ENCODE measurements around the gene ARHGEF4. TPM values are rescaled to one million over a fixed set of nuclear protein-coding genes. Genes with fewer than 3 reads are reported as not detected.

The ARHGEF4 gene
- total RNA-seq, 1 experiment from 2014 or later, result 0.80 TPM

GRCh38 chr2:130799295-130799694, 37.4 kb upstream of the ARHGEF4 start:
- Histone ChIP-seq H3K4me3 (ENCODE audit: low read depth in 2 of 2, low read length in 2 of 2) (no peak overlapping the region), H3K27ac (ENCODE audit: low read length) (no peak overlapping the region), H3K36me3 (ENCODE audit: control insufficient read depth, insufficient read depth, low read length) (no peaks in the 10 kb centered on the region), H3K9me3 (ENCODE audit: control insufficient read depth, insufficient read depth, low read depth, low read length) (no peaks in the 10 kb centered on the region), H3K27me3 (ENCODE audit: control insufficient read depth, insufficient read depth, low read length) (no peaks in the 10 kb centered on the region), H3K4me1 (ENCODE audit: control insufficient read depth, insufficient read depth, low read length) (no peaks in the 10 kb centered on the region)
- TF ChIP-seq SIN3A (IDR thresholded peaks at IDR 0.05; ENCODE audit: borderline replicate concordance, insufficient read depth, low read depth, low read length) (no peak), REST (IDR thresholded peaks at IDR 0.05; ENCODE audit: insufficient read depth in 1 of 2, low read depth in 2 of 2, low read length in 1 of 2) (no peak), POLR2AphosphoS5 (IDR thresholded peaks at IDR 0.05; ENCODE audit: low read depth, low read length) (no peak), TCF7L2 (IDR thresholded peaks at IDR 0.05; ENCODE audit: low read depth, low read length) (no peak)
- TF ChIP-seq, protein P1, sequence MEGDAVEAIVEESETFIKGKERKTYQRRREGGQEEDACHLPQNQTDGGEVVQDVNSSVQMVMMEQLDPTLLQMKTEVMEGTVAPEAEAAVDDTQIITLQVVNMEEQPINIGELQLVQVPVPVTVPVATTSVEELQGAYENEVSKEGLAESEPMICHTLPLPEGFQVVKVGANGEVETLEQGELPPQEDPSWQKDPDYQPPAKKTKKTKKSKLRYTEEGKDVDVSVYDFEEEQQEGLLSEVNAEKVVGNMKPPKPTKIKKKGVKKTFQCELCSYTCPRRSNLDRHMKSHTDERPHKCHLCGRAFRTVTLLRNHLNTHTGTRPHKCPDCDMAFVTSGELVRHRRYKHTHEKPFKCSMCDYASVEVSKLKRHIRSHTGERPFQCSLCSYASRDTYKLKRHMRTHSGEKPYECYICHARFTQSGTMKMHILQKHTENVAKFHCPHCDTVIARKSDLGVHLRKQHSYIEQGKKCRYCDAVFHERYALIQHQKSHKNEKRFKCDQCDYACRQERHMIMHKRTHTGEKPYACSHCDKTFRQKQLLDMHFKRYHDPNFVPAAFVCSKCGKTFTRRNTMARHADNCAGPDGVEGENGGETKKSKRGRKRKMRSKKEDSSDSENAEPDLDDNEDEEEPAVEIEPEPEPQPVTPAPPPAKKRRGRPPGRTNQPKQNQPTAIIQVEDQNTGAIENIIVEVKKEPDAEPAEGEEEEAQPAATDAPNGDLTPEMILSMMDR (IDR thresholded peaks at IDR 0.05), result no peak
- intact Hi-C loops (cut with micrococcal nuclease; ENCODE audit: unreplicated experiment), result no loop called here
- DNase-seq (ENCODE audit: low read depth, low spot score) (no peak), ATAC-seq (no peak)
- ChIA-PET CTCF (interaction anchor here (1.1 kb wide), 1 partner anchor 74 kb away, joined by 7 read pairs; no protein-coding TSS in a partner anchor), POLR2A (no interaction called here)
- in situ Hi-C loops (cut with HindIII; ENCODE audit: low pct_unique_long_range_greater_than_20kb, low sequenced_read_pairs), result no loop called here
- no TSS peak for BruUV-seq (replicated peaks)

DNA sequence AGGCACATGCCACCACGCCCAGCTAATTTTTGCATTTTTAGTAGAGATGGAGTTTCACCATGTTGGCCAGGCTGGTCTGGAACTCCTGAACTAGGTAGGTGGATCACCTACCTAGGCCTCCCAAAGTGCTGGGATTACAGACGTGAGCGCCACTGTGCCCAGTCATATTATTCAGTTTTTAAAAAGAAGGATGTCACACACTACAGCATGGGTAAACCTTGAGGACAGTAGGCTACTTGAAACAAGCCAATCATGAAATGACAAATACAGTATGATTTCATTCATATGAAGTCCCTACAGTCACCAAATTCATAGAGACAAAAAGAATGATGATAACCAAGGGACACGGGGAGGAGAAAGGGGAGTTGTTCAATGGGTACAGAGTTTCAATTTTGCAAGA, 31.1 kb upstream of the ARHGEF4 start:
- Histone ChIP-seq H3K9me3 (ENCODE audit: control insufficient read depth, insufficient read depth, low read depth, low read length) (no peaks in the 10 kb centered on the region), H3K4me1 (ENCODE audit: control insufficient read depth, insufficient read depth, low read length) (no peaks in the 10 kb centered on the region), H3K27me3 (ENCODE audit: control insufficient read depth, insufficient read depth, low read length) (no peaks in the 10 kb centered on the region), H3K36me3 (ENCODE audit: control insufficient read depth, insufficient read depth, low read length) (no peaks in the 10 kb centered on the region), H3K4me3 (ENCODE audit: low read depth in 2 of 2, low read length in 2 of 2) (no peak overlapping the region), H3K27ac (ENCODE audit: low read length) (no peak overlapping the region)
- ATAC-seq, result no peak
- intact Hi-C loops (cut with micrococcal nuclease; ENCODE audit: unreplicated experiment) (no loop called here), in situ Hi-C loops (cut with HindIII; ENCODE audit: low pct_unique_long_range_greater_than_20kb, low sequenced_read_pairs) (no loop called here)
- POLR2A ChIA-PET, result no interaction called here
- TF ChIP-seq, protein P1 (IDR thresholded peaks at IDR 0.05), result no peak
- TF ChIP-seq REST (IDR thresholded peaks at IDR 0.05; ENCODE audit: insufficient read depth in 1 of 2, low read depth in 2 of 2, low read length in 1 of 2) (no peak), POLR2AphosphoS5 (IDR thresholded peaks at IDR 0.05; ENCODE audit: low read depth, low read length) (no peak), SIN3A (IDR thresholded peaks at IDR 0.05; ENCODE audit: borderline replicate concordance, insufficient read depth, low read depth, low read length) (no peak), TCF7L2 (IDR thresholded peaks at IDR 0.05; ENCODE audit: low read depth, low read length) (no peak)
- BruUV-seq (replicated peaks), result no TSS peak
- no peak for DNase-seq (ENCODE audit: low read depth, low spot score)
- CTCF ChIA-PET, result no interaction called here
